Smooth muscle cell of the brain vasculature (primary cell): Measurements from ENCODE around the gene GAS6.
"Not testable (repeated sequence)": the region's sequence is repeated elsewhere in the genome, so short reads cannot be mapped to it uniquely, and the experiment has no call there.

ENCODE experiments used
- DNase-seq: peaks from one replicate; pipeline ENCODE4 v3.0.0-alpha.2; 2012; ENCODE audit warnings: low read depth, low spot score

GAS6 gene

DNA sequence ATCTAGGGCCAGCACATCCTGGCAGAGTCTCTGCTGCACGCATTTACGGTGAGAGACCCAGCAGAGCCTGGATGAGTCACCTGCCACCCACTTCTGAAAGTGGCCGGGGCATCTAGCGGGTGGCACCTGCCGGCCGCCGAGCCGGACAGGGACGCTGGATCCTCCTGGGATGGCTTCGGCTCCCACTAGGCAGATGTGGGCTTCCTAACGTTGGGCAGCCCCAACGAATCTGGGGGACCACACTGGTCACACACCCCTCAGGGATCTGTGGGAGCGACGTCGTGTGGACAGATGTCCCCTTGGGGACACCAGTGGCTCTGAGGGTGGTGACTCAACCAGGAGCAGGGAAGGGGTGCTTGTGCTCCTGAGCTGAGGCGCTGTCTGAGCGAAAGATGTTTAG, 72.7 kb downstream of the GAS6 start:
- DNase-seq: no peak

DNA sequence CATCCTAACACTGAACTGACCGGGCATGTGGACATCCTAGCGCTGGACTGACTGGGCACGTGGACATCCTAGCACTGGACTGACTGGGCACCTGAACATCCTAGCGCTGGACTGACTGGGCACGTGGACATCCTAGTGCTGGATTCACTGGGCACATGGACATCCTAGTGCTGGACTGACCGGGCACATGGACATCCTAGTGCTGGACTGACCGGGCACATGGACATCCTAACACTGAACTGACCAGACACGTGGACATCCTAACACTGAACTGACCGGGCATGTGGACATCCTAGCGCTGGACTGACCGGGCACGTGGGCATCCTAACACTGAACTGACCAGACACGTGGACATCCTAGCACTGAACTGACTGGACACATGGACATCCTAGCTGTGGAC, 73.9 kb downstream of the GAS6 start:
- not testable (repeated sequence) for DNase-seq

DNA sequence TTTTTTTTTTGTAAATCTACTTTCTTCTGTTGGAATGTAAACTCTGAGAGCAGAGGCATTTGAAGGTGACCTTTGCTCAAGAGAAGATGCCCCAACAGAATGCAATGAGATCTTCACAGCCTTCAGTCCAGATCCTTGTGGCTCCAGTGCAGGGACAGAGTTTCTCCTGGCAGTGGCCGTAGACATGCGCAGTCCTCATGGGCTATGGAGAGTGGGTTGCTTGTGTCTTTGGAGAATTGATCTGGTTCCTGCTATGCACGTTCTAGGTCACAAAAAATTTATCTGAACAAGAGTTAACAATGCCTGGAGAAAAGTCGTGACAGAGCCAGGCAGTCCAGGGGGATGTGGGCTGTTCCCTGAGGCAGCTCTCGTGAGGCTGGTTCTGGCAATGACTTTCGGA, 74.7 kb downstream of the GAS6 start:
- DNase-seq: no peak

DNA sequence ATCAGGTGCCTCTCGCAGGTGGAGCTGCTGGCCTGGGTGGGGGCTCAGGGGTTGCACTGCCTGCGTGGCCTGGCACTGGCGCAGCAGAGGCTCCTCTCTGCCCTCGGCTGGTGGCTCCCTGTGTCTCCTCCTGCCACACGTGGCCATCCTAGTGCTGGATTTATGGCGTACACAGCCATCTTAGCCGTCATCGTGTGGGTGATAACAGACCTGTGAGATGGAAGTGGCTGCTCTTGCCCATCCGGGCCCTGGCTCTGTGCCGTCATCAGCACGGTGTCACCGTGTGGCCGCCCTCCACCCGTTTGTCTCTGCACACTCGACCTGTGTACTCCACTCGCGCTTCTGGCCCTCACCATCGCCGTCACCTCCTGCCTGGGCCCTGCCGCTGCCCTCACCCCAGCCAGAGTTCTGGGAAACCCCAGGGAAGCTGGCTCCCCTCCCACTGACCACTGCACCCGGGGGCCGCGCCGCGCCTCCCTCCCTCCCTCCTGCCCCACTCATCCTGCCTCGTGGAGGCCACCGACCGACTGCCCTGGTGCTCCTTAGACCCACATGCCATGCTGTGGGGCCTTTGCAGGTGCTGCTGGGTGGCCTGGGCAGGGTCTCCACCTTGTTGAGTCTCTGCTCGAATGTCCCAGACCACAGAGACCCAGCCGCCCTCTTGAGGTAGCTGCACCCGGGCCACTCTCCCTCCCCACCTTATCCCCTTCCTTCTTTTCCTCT, 75.3 kb downstream of the GAS6 start:
- no peak for DNase-seq

DNA sequence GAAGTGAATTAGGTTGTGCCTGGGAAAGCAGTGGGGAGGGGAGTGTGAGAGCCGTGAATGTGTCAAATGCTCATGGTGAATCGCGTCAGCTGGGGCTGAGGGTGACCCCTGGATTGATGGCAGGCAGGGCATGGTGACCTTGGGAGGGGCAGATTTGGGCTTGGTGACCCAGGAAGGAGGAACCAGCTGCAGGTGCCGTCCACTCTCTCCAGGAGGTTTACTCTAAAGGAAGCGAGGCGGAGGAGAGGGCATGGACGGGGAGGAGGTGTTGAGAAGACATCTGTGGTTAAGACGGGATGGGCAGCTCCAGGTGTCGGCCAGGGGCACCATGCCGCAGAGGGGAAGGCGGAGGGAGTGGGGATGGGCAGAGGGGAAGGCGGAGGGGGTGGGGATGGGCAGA, 76.2 kb downstream of the GAS6 start:
- no peak for DNase-seq

DNA sequence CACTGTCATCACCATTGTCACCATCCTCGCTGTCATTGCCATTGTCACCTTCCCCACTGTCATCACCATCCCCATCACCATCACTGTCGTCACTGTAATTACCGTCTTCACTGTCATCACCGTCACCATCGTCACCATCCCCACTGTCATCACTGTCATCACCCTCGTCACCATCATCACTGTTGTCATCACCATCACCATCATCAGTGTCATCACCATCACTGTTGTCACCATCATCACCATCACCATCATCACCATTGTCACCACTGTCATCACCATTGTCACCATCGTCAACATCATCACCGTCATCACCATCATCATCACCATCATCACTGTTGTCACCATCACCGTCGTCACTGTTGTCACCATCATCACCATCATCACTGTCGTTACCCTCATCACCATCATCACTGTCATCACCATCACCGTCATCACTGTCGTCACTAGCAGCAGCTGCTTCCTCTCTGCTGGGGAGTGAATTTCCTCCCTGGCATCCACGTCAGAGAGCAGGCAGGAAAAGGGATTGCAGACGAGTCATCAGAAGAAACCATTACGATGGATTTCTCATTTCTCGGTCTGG, 77.5 kb downstream of the GAS6 start:
- no peak for DNase-seq

DNA sequence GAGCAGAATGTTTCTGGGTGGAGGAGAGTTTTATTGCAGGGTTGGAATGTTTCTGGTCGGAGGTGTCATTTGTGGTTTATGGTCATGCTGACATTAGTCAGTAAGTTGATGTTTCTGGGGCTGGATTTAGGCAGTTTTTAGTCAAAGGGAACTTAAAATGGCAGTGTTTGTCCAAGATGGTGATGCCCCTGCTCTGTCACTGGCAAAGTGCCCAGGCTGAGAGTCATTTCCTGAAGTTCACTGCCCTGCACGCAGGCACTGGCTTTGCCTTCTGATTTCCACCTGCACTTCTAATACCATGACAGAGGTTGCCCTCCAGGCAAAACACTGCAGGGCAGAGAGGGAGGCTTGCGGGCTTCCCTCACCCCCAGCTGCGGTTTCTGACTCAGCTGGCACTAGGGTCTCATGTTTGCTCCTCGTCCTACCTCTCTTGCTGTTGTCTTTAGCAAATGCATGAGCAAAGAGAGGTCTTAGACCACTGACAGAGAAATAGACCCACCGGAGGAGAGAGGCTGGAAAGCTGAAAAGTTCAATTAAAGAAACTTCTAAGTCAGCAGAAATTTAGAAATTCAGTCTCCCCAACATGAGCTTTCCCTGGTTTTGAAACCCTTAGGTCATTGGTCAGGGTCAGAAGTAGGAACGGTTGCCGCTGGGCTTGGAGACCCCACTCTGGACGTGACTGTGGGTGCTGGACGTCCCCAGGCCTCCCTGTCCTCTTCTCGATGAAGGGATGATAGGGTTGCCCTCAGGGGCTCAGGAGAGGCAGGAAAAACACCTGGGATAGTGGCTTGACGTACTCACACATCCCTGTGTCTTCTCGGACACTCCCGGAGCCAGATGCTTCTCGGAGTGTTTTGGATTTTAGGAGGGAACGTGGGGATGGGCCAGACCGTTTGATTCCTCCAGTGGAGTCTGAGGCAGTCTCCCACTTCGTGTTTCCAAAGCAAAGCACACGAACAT, 78.5 kb downstream of the GAS6 start:
- DNase-seq: peak; percentile 20

DNA sequence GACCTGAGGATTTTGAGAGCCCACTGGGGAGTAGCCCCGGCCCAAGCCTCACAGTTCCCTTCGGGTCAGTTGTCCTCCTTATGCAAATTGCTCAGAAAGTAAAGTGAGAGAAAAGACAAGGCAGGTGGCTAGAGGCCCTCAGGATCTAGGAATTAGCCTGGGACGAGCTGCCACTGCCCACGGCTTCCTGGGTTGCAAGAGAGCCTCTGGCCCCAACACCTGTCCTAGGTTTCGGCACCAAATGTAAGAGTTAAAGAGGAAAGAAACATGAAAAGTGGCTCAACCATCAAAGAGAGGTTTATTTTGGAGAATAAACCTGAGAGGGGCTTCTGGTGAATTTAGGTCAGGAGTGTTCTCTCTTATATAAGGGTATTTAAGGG, 79.2 kb downstream of the GAS6 start:
- DNase-seq: no peak

DNA sequence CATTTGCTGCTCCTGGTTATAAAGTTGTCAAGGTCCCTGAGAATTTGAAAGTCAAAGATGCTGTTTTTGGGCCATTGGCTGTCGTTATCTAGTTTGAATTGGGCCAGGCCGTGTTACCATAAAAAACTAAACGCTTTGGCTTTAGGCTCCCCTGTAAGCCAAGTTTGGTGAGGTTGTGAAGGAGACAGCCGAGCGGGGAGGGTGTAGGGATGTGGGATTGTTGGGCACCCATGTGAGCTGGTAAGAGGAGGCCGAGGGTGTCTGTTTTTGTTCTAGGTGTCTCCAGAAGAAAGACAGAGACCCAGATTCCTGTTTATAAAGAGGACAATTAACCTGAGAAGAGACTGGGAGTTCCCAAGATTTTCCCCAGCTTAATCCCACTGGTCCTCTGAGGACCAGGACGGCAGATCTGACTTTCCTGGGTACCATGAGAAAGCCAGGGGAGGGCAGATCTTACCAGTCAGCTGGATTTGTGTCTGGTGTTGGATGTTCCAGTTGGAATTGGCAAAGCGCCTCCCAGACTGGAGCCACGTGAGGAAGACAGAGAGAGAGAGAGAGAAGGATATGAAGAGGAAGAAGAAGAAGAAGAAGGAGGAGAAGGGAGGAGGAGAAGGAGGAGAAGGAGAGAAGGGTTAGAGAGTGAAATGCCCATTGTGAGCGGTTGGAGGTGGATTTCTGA, 79.8 kb downstream of the GAS6 start:
- no peak for DNase-seq

DNA sequence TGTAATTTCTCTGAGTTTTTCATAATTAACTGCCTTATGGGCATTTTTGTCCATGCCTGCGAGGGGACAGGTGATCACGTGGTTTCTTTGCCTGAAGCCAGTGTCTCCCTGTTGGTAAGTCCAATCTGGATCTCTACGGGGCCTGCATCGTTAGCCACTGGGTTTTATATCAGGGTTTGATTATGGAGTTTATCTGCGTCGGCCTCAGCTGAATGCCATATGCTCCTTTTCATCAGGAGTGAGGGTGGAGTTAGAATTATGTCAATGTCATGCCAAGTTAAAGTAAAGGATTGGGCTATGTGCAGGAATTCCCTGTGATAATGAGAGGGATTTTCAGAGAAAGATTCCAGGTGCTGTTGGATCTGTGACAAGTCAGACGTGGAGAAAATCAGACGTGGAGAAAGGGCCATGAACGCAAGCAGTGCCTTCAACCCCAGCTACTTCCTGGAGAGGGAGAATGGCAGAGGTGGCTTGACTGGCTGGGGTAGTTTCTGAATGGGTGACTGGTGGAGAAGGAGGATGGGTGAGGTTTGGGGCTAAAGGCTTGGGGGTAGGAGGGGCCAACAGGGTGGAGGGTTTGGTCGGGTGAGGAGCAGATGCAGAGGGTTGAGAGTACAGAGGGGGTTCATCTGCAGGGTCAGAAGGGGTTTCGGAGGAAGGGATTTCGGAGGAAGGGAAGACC, 80.5 kb downstream of the GAS6 start:
- no peak for DNase-seq

DNA sequence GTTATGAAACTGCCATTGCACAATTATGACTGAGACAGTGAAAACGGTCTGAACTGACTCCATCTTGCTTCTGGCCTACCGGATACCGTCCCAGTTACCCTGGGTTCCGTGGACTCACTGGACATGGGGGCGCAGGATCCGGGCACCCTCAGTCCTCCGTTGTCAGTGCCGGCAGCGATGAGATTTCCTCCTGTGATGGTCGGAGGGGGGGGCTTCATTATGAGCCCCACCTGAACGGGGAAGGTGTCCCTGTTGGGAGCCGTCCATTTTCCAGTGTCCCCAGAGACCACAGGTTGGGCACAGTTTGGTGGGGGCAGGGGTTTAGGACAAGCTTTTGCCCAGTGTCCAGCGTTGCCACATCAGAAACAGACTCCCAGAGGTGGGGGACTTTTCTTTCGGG, 81.4 kb downstream of the GAS6 start:
- no peak for DNase-seq

DNA sequence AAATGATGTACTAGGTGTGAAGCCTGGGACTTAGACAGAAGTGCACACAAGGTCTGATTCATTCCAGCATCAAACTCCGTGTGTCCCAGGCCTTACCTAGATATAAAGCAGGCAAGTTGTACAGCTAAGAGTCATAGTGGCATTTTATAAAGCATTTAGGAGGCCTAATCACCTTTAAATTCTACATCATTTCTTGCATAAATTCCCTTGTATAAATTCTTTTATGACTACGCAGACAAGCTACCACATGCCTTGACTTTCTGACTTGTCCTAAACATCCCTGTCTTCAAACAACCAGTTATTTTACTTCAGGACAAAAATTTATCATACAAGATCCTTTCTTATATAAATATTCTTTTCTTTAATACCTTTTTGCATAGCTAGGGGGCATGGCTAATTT, 82.3 kb downstream of the GAS6 start:
- no peak for DNase-seq

DNA sequence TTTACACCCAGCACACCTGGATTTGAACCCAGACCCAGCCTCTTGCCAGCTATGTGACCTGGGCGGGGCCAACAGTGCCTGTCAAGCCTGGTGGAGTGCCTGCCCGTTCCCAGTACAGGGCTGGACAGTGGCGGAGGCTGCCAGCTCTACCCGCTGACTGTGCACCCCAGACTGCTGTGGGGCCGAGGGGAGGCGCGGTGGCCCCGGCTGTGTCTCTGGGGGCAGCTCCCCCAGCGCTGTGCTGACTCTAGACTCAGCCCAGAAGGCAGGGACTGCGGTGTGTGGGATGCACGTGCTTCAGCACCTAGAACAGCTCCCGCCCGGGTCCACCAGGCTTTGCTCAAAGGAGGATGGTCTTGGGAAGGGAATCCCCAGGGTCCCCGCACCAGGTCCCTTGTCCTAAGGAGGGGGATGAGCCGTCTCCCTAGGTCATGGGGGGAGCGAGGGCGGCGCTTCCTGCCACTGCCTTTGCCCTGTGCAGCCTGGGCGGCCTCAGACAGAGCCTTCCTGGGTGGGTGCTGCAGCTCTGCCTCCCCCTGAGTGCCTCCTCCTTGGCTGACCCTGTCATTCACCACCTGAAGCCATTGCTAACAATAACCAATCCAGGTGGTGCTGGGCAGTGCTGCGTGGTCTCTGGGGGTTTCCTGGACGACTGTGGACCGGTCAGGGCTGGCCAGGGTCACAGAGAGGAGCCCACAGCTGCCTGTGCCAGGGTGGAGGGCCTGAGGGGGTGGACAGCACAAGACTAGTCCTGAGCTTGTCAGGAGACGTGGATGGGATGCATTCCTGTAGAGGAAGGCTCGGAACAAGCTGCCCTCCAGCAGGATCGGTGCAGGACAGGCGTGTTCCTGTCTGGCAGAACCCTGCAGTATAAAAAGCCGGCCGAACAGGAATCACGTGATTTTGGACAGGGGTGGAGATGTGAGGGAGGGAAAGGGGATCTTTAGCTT, 86.3 kb downstream of the GAS6 start:
- DNase-seq: no peak

DNA sequence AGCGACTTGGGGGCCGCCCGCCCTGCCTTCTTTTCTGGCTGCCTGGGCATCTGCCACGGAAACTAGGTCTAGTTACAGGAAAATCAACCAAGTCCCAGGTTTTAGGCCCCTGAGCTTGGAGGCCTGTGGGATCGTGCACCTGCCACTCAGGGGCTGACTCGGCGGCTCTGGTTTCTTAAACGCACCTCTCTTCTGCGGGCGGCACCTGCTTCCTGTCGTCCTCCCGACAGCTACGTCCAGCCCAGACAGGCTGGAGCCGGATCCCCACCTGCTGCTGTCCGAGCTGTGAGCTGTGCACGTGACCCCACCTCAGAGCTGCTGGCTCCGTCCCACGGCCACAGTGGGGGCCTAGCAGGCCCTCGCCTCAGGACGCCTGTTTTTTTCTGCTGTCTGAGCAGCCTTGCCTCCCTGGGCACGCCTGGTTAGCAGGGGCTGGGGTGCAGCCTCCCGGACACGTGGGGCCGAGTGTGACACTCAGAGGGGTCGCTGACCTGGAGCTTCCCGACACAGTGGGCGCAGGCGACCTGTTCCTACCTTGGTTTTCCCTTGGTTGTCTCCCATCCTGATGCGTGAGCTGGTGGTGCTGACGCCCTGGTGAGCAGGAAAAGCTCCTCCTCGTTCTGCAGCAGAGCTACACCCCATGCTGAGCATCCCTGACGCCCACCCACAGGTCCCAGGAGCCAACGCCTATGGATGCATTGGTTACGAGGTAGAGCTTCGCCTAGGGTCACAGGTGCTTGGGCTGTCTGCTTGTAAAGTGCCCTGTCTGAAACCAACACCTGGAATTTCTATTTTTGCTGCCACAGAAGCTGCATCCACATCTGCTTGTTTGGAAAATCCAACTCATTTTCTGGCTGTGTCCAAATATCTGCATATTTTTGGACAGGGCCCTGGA, 87.4 kb downstream of the GAS6 start:
- no peak for DNase-seq

DNA sequence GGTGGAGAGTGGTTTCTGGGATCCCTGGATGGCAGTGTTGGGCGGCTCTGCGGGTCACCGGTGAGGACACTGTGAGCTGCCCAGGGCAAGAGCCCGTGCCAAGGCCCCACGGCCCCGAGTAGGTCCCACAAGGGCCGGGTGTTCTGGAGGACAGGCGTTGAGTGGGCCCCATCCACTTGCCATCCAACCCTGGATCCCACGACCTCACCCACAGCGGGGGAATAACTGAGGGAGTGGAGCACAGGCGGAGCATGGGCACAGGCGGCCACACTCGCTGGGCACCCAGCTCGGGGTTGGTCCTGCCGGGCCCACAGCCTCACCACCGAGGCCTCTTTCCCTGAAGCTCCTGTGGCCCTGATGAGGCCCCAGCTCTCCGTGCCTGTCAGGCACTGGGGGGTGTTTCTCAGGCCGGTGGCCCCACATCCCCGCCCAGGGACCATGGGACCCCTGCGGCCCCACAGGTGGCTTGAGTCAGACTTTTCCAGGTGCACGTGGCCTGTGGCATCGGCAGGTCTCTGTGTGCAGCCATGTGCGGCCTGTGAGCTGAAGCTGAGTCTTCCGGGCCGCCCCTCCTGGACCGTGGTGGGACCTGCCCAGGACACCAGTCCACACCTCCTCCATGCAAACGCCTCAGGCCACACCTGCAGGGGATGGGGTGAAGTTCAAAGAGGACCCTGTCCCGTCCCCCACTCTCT, 88.3 kb downstream of the GAS6 start:
- no peak for DNase-seq

DNA sequence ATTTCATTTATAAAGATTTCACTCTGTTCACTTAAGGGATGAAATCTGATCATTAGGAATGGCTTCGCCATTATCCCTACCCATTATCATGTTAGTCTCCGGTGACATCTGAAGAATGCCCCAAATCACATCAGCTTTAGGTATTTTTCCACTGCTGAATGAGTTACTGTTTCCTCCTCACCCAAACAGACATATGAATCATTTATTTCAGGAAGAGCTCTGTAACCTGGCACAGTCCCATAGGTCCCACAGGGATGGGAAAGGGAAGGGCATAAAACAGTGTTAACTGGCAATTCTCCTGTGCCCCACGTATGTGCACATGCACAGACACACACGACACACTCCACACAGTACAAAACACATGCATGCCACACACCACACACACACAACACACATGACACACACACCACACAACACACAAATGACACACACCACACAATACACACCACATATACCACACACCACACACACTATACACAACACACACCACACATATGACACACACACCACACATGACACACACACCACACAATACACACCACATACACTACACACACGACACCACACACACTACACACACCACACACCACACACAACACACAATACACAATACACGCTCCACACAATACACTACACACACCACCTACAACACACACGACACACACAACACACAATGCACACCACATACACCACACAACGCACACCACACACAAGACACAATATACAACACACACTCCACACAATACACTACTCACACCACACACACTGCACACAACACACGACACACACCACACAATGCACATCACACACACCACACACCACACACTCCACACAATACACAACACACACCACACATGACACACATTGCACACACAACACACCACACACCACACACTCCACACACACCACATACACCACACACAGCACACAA, 89.4 kb downstream of the GAS6 start:
- no peak for DNase-seq

DNA sequence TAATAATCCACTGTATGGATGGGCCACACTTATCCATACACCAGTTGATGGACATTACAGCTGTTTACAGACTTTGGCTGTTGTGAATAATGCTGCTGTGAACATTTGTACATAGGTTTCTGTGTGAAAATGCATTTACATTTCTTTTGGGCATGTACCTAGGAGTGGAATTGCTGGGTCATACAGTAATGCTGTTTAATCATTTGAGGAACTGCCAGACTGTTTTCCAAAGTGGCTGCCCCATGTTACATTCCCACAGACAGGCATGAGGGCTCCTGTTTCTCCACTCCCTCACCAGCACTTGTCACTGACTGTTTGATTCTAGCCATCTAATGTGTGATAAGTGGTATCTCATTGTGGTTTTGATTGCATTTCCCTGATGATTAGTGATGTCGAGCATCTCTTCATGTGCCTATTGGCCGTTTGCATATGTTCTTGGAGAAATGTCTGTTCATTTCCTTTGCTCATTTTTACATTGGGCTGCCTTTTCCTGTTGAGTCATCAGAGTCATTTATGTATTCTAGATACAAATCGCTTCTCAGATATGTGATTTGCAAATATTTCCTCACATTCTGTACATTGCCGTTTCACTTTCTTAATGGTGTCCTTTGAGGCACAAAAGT, 92.1 kb downstream of the GAS6 start:
- no peak for DNase-seq
